ENCODE measurements around the gene FLAD1. TPM values are rescaled to one million over a fixed set of nuclear protein-coding genes. Genes with fewer than 3 reads are reported as not detected.

Gene FLAD1
- total and polyA plus RNA-seq, 2 of the 8 experiments (the other 6 are each of a cell fraction or from before 2014, with no cell fraction given) = 104 to 143 TPM

- no peak for TF ChIP-seq NANOG (IDR thresholded peaks at IDR 0.05; ENCODE audit: insufficient read depth, low read depth, low read length, poor library complexity, severe bottlenecking)
- TF ChIP-seq ZNF274 (IDR thresholded peaks at IDR 0.05; ENCODE audit: borderline replicate concordance, extremely low read depth, low read length) = no peak
- no peak for TF ChIP-seq CEBPB (IDR thresholded peaks at IDR 0.05; ENCODE audit: low read depth, low read length)
These were observed 45.2 kb upstream of the FLAD1 start (continued) for GRCh38 chr1:154937988-154938386.

Data from H1 (cell line).